Activated CD4-positive, alpha-beta memory T cell treated with anti-CD3 and anti-CD28 coated beads for 36 hours (primary cell): ENCODE measurements around the gene SPOUT1. TPM values are rescaled to one million over a fixed set of nuclear protein-coding genes. Genes with fewer than 3 reads are reported as not detected.
"Not testable (repeated sequence)": the region's sequence is repeated elsewhere in the genome, so short reads cannot be mapped to it uniquely, and the experiment has no call there.

Experiments
- CTCF ChIA-PET: fragments of 350-600 bp; sonication (Branson Sonifier 250); formaldehyde crosslinking; loops from one replicate; lab custom pipeline; 2021; ENCODE audit warnings: antibody characterized with exemption, inconsistent platforms; lab: Charles Lee
- POLR2A ChIA-PET: fragments of 350-600 bp; sonication (Branson Sonifier 250); formaldehyde crosslinking; loops from one replicate; lab custom pipeline; 2021; ENCODE audit warnings: antibody characterized with exemption; lab: Charles Lee
- DNase-seq: peaks from one replicate; pipeline ENCODE4 v3.0.0-alpha.2; 2020
- H3K27ac Mint-ChIP-seq: one replicate; pipeline ENCODE4 v1.8.0; 2021; ENCODE audit warnings: mixed read lengths
- H3K27me3 Mint-ChIP-seq: one replicate; pipeline ENCODE4 v1.8.0; 2021; ENCODE audit warnings: mixed read lengths
- H3K36me3 Mint-ChIP-seq: one replicate; pipeline ENCODE4 v1.8.0; 2021; ENCODE audit warnings: mixed read lengths
- H3K4me1 Mint-ChIP-seq: one replicate; pipeline ENCODE4 v1.8.0; 2021; ENCODE audit warnings: low read depth, mixed read lengths
- H3K4me3 Mint-ChIP-seq: one replicate; pipeline ENCODE4 v1.8.0; 2021; ENCODE audit warnings: mild to moderate bottlenecking, mixed read lengths
- H3K9me3 Mint-ChIP-seq: one replicate; pipeline ENCODE4 v1.8.0; 2021; ENCODE audit warnings: mixed read lengths
- intact Hi-C: fragments of 100-400 bp; cut with micrococcal nuclease; formaldehyde crosslinking; loops from one replicate; pipeline ENCODE4 v1.15.1; 2023
- total RNA-seq, 2 experiments: library from RNA; stranded (reverse); gene quantifications; one replicate each; pipeline ENCODE4 v1.2.3, GENCODE V29; 2021

SPOUT1 gene
- total RNA-seq = 10 to 100 TPM; 89.2 to 94.2 TPM

GRCh38 chr9:128829477-128830251, at the start of gene SPOUT1:
Gene SPOUT1, minus strand, starts transcription at chr9:128829794. Its CDS starts 14 bp downstream, at chr9:128829780.
- peak within 1 kb of the TSS; percentile 91 for H3K4me3 Mint-ChIP-seq
- H3K9me3 Mint-ChIP-seq = no peaks in the 10 kb centered on the region
- intact Hi-C loops = loop anchor here (1.0 to 5.0 kb wide), 3 partner anchors 11 to 53 kb away; partner anchors contain the start of genes ENDOG, KYAT1, LRRC8A and TBC1D13
- H3K27me3 Mint-ChIP-seq = no peaks in the 10 kb centered on the region
- DNase-seq = peak; percentile 97
- peaks cover 23% of the 10 kb centered on the region for H3K4me1 Mint-ChIP-seq
- H3K27ac Mint-ChIP-seq = peak within 1 kb of the TSS; percentile 86
- CTCF ChIA-PET = interaction anchor here (0.6 to 1.7 kb wide), 8 partner anchors 10 to 190 kb away, joined by 3 to 39 read pairs (median 4); partner anchors contain the start of gene ENDOG
- POLR2A ChIA-PET = interaction anchor here (0.8 to 1.7 kb wide), 8 partner anchors 11 to 277 kb away, joined by 3 to 31 read pairs (median 4); partner anchors contain the start of genes ENDOG, SPTAN1 and ZDHHC12
- H3K36me3 Mint-ChIP-seq = peaks cover 22% of the 10 kb centered on the region

DNA sequence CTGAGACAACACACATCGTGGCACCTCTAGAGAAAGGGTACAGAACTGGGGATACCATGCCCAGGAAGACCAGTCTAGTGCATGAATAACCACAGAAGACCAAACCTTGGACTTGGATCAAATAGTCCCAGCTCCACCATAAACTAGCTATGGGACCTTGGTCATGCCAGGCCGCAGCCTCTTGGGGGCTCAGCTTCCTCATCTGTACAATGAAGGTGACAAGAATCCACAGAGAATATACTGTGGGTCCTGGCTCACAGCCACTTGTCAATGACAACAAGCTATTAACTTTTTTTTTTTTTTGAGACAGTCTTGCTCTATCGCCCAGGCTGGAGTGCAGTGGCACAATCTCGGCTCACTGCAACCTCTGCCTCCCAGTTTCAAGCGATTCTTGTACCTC, 48.3 kb upstream of the SPOUT1 start:
- Mint-ChIP-seq H3K9me3 (no peaks in the 10 kb centered on the region), H3K4me3 (no peak overlapping the region), H3K4me1 (peaks cover 21% of the 10 kb centered on the region), H3K36me3 (no peaks in the 10 kb centered on the region), H3K27ac (no peak overlapping the region), H3K27me3 (no peaks in the 10 kb centered on the region)
- ChIA-PET POLR2A (no interaction called here), CTCF (interaction anchor here (0.7 to 5.2 kb wide), 4 partner anchors 14 to 60 kb away, joined by 3 to 34 read pairs (median 8); partner anchors contain the start of gene ENDOG)
- DNase-seq = no peak
- intact Hi-C loops = no loop called here

GRCh38 chr9:128870941-128871265, 41.3 kb upstream of the SPOUT1 start:
- POLR2A ChIA-PET, H3K4me3 Mint-ChIP-seq, H3K27ac Mint-ChIP-seq, DNase-seq, H3K9me3 Mint-ChIP-seq, intact Hi-C loops, H3K4me1 Mint-ChIP-seq, H3K36me3 Mint-ChIP-seq, H3K27me3 Mint-ChIP-seq: not testable (repeated sequence)
- CTCF ChIA-PET = interaction anchor here (0.7 to 1.9 kb wide), 2 partner anchors 11 to 58 kb away, joined by 3 to 5 read pairs; no protein-coding TSS in a partner anchor

- DNase-seq = no peak
- Mint-ChIP-seq H3K27me3 (no peaks in the 10 kb centered on the region), H3K27ac (no peak overlapping the region), H3K4me1 (peaks cover 7% of the 10 kb centered on the region), H3K9me3 (no peaks in the 10 kb centered on the region), H3K36me3 (peaks cover 3% of the 10 kb centered on the region), H3K4me3 (no peak overlapping the region)
- POLR2A ChIA-PET = no interaction called here
- CTCF ChIA-PET = interaction anchor here (1.9 kb wide), 1 partner anchor 58 kb away, joined by 5 read pairs; no protein-coding TSS in a partner anchor
- intact Hi-C loops = no loop called here
These were observed 40.7 kb upstream of the SPOUT1 start for GRCh38 chr9:128870128-128870940.

- Mint-ChIP-seq H3K27ac (no peak overlapping the region), H3K4me3 (no peak overlapping the region), H3K36me3 (no peaks in the 10 kb centered on the region), H3K4me1 (peaks cover 6% of the 10 kb centered on the region), H3K9me3 (no peaks in the 10 kb centered on the region), H3K27me3 (no peaks in the 10 kb centered on the region)
- ChIA-PET CTCF (interaction anchor here (0.6 to 10.4 kb wide), 10 partner anchors 12 to 63 kb away, joined by 3 to 184 read pairs (median 4); partner anchors contain the start of genes ENDOG, KYAT1 and LRRC8A), POLR2A (interaction anchor here (1.4 kb wide), 1 partner anchor 84 kb away, joined by 3 read pairs; the partner anchor contains the start of gene NUP188)
- intact Hi-C loops = loop anchor here (1.0 kb wide), 1 partner anchor 65 kb away; no protein-coding TSS in a partner anchor
- peak; percentile 91 for DNase-seq
These were observed 34.1 kb upstream of the SPOUT1 start for GRCh38 chr9:128863647-128864046.

DNA sequence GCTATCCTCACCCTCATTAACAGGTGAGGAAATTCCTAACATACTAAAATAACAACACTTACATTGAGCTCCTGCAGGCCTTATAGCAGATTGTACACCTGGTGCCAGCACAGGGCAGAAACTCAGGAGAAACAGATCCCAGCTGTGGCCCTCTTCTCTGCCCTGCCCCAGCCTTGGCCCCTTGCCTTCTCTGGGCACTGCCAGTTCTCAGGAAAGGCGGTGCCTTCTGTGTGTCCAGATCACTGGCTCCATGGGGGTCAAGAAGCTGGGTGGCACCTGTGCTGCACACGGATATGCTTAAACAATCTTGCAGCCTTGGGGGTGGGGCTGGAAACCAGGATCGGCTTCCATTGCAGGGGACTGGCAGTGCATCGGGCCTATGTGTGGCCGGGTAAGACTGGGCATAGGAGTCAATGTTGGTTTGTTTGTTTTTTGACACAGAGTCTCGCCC, 32.8 kb upstream of the SPOUT1 start:
- peaks cover 6% of the 10 kb centered on the region for H3K4me1 Mint-ChIP-seq
- ChIA-PET POLR2A (interaction anchor here (1.4 kb wide), 1 partner anchor 20 kb away, joined by 3 read pairs; no protein-coding TSS in a partner anchor), CTCF (interaction anchor here (0.5 to 10.4 kb wide), 7 partner anchors 13 to 115 kb away, joined by 3 to 184 read pairs (median 3); partner anchors contain the start of genes KYAT1, LRRC8A and PHYHD1)
- intact Hi-C loops = no loop called here
- no peak for DNase-seq
- no peak overlapping the region for H3K27ac Mint-ChIP-seq
- H3K9me3 Mint-ChIP-seq = no peaks in the 10 kb centered on the region
- no peaks in the 10 kb centered on the region for H3K27me3 Mint-ChIP-seq
- H3K4me3 Mint-ChIP-seq = no peak overlapping the region
- no peaks in the 10 kb centered on the region for H3K36me3 Mint-ChIP-seq

DNA sequence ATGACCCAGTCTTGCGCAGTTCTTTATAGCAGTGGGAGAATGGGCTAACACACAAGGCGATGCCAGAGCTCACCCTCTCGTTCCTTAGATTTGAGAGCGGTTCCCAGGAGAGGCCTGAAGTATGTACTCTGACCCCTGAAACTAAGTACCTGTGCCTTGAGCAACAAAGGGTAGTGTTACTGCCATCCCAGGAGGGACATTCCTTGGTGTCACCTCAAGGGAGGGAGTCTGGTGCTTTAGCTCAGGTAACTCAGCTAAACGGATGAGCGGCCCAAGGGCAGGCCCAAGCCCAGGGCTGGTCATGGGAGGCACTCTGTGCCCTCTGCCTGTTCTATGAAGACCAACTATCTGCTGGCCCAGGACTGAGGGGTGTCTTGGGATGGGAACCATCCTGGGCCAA, 31.9 kb upstream of the SPOUT1 start:
- H3K4me1 Mint-ChIP-seq = peaks cover 6% of the 10 kb centered on the region
- H3K27ac Mint-ChIP-seq = no peak overlapping the region
- no peaks in the 10 kb centered on the region for H3K27me3 Mint-ChIP-seq
- H3K4me3 Mint-ChIP-seq = no peak overlapping the region
- intact Hi-C loops = no loop called here
- DNase-seq = no peak
- POLR2A ChIA-PET = interaction anchor here (1.4 kb wide), 1 partner anchor 21 kb away, joined by 3 read pairs; no protein-coding TSS in a partner anchor
- H3K36me3 Mint-ChIP-seq = no peaks in the 10 kb centered on the region
- no peaks in the 10 kb centered on the region for H3K9me3 Mint-ChIP-seq
- CTCF ChIA-PET = interaction anchor here (0.8 to 10.4 kb wide), 6 partner anchors 9 to 75 kb away, joined by 3 to 184 read pairs (median 6); partner anchors contain the start of genes ENDOG, KYAT1 and LRRC8A

DNA sequence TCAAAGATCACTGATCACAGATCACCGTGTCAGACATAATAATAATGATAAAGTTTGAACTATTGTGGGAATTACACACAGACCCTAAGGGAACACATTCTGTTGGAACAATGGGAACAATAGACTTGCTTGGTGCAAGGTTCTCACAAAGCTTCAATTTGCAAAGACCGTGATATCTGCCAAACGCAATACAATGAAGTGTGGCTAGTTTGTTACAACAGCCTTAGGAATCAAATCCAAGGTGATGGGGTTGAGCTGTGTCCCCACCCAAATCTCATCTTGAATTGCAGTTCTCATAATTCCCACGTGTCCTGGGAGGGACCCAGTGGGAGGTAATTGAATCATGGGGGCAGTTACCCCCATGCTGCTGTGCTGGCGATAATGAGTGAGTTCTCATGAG, 31.3 kb upstream of the SPOUT1 start:
- Mint-ChIP-seq H3K36me3 (no peaks in the 10 kb centered on the region), H3K27me3 (no peaks in the 10 kb centered on the region), H3K9me3 (no peaks in the 10 kb centered on the region), H3K27ac (no peak overlapping the region), H3K4me1 (peaks cover 6% of the 10 kb centered on the region), H3K4me3 (no peak overlapping the region)
- intact Hi-C loops = no loop called here
- ChIA-PET POLR2A (interaction anchor here (1.4 kb wide), 1 partner anchor 22 kb away, joined by 3 read pairs; no protein-coding TSS in a partner anchor), CTCF (interaction anchor here (0.8 to 10.4 kb wide), 4 partner anchors 9 to 66 kb away, joined by 3 to 184 read pairs (median 5); partner anchors contain the start of gene ENDOG)
- DNase-seq = no peak

- intact Hi-C loops, H3K4me1 Mint-ChIP-seq: not testable (repeated sequence)
These were observed 28.9 kb upstream of the SPOUT1 start for GRCh38 chr9:128858476-128858875.

DNA sequence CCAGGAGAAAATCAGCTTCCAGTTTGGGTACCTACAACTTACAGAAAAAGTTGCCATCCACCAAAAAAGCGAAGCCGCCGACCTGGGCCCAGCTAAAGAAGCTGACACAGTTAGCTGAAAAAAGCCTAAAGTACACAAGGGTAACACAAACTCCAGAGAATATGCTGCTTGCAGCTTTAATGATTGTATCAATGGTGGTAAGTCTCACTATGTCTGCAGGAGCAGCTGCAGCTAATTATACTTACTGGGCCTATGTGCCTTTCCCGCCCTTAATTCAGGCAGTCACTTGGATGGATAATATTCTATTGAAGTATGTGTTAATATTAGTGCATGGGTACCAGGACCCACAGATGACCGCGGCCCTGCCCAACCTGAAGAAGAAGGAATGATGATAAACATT, 24.9 kb upstream of the SPOUT1 start:
- H3K4me1 Mint-ChIP-seq, DNase-seq, H3K27ac Mint-ChIP-seq, POLR2A ChIA-PET, H3K27me3 Mint-ChIP-seq, intact Hi-C loops, H3K4me3 Mint-ChIP-seq: not testable (repeated sequence)
- CTCF ChIA-PET = interaction anchor here (1.5 kb wide), 1 partner anchor 74 kb away, joined by 5 read pairs; no protein-coding TSS in a partner anchor
- Mint-ChIP-seq H3K36me3 (peaks cover 18% of the 10 kb centered on the region), H3K9me3 (peaks cover 17% of the 10 kb centered on the region)

More at GRCh38 chr9:128858476-128858875, 28.9 kb upstream of the SPOUT1 start:
- H3K4me3 Mint-ChIP-seq, H3K9me3 Mint-ChIP-seq, H3K27ac Mint-ChIP-seq, H3K36me3 Mint-ChIP-seq, DNase-seq, POLR2A ChIA-PET, H3K27me3 Mint-ChIP-seq: not testable (repeated sequence)
- CTCF ChIA-PET = interaction anchor here (10.4 kb wide), 1 partner anchor 69 kb away, joined by 184 read pairs; no protein-coding TSS in a partner anchor

- peaks cover 17% of the 10 kb centered on the region for H3K9me3 Mint-ChIP-seq
- POLR2A ChIA-PET = interaction anchor here (0.6 kb wide), 1 partner anchor 102 kb away, joined by 4 read pairs; no protein-coding TSS in a partner anchor
- H3K4me1 Mint-ChIP-seq, H3K4me3 Mint-ChIP-seq, H3K27me3 Mint-ChIP-seq, intact Hi-C loops, H3K27ac Mint-ChIP-seq, DNase-seq: not testable (repeated sequence)
- CTCF ChIA-PET = interaction anchor here (0.7 to 1.4 kb wide), 4 partner anchors 9 to 77 kb away, joined by 3 to 4 read pairs (median 4); no protein-coding TSS in a partner anchor
- peaks cover 18% of the 10 kb centered on the region for H3K36me3 Mint-ChIP-seq
These were observed 23.1 kb upstream of the SPOUT1 start for GRCh38 chr9:128852646-128853045.
